ENCODE measurements around the gene OR10G3.

OR10G3 gene

DNA sequence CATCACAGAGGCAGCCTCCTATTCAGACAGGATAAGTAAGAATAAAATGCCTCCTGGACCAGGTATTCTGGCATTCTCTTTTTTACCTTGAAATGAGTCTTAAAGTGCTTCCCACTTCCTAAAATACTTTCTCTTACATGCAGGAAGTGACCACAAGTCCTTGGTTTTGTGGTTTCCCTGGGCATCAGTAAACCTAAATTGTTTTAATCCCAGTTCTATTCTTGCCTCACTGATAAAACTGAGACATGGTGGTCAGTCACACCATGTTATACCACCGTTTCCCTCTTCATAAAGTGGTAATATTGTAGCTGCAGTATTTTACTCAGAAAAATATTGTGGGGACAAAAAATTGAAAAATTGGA, 52.6 kb downstream of the OR10G3 start:
- Histone ChIP-seq H3K4me3 (peak overlapping the region in 1 of 10 experiments; percentile 62; a peak in 1 of 20 replicates), H3K36me3 (no peaks in the 10 kb centered on the region), H3K27ac (no peak overlapping the region), H4K20me1 (no peaks in the 10 kb centered on the region), H3K4me2 (peak overlapping the region; percentile 69 to 93 (median 87)), H3K27me3 (peaks cover 0 to 5% (median 0%) of the 10 kb centered on the region in 11 experiments; a peak in 1 of 22 replicates), H3K4me1 (peaks cover 12 to 31% (median 24%) of the 10 kb centered on the region in 10 experiments), H3K9me3 (replicated peaks in 1 of 11) (no peaks in the 10 kb centered on the region), H3K9ac (peak overlapping the region in 2 of 11 experiments; percentile 74 to 79; a peak in 1 of 22 replicates)
- TF ChIP-seq Cebpa-rat (IDR thresholded peaks at IDR 0.05), result no peak

DNA sequence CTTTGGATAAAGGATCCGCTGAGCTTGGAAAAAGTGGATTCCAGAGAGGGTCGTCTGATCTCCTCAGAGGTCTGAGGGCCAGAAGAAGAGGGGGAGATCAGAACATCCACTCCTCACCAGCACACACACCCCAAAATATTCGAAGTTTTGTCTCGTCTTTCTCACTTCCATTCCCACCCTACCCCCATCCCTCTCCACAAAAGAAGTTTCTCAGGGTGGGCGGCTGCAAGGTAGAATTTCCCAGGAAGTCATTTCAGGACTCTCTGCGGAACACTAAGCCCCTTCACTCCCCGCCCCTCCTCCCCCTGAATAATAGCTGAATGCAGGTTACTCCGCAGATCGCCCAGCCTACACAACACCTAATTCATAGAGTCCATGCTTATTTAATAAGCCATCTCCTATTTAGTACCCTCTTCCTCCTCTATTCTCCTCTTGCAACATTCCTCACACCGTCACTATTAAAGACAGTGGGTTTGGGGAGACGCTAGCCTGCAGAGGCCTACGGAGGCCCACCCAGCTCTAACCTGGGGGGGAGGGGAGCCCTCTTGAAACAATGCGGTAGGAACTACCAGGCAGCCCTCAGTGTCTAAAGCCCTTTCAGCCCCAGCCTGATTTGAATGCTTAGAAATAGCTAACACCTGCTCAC, 53.1 kb downstream of the OR10G3 start:
- peaks cover 0 to 5% (median 0%) of the 10 kb centered on the region in 11 experiments; a peak in 1 of 22 replicates for H3K27me3 ChIP-seq
- H3K4me2 ChIP-seq, result peak overlapping the region; percentile 69 to 93 (median 87)
- peak overlapping the region; percentile 51 to 79 (median 68); a peak in 19 of 22 replicates for H3K9ac ChIP-seq
- no peaks in the 10 kb centered on the region for H4K20me1 ChIP-seq
- no peak for TF ChIP-seq Cebpa-rat (IDR thresholded peaks at IDR 0.05)
- H3K4me1 ChIP-seq, result peaks cover 12 to 31% (median 24%) of the 10 kb centered on the region in 10 experiments
- H3K4me3 ChIP-seq, result peak overlapping the region; percentile 54 to 74 (median 66)
- H3K36me3 ChIP-seq, result no peaks in the 10 kb centered on the region; a peak in 1 of 22 replicates
- H3K9me3 ChIP-seq (replicated peaks in 1 of 11), result no peaks in the 10 kb centered on the region
- peak overlapping the region in 3 of 11 experiments; percentile 7 to 67 (median 53); a peak in 3 of 22 replicates for H3K27ac ChIP-seq

DNA sequence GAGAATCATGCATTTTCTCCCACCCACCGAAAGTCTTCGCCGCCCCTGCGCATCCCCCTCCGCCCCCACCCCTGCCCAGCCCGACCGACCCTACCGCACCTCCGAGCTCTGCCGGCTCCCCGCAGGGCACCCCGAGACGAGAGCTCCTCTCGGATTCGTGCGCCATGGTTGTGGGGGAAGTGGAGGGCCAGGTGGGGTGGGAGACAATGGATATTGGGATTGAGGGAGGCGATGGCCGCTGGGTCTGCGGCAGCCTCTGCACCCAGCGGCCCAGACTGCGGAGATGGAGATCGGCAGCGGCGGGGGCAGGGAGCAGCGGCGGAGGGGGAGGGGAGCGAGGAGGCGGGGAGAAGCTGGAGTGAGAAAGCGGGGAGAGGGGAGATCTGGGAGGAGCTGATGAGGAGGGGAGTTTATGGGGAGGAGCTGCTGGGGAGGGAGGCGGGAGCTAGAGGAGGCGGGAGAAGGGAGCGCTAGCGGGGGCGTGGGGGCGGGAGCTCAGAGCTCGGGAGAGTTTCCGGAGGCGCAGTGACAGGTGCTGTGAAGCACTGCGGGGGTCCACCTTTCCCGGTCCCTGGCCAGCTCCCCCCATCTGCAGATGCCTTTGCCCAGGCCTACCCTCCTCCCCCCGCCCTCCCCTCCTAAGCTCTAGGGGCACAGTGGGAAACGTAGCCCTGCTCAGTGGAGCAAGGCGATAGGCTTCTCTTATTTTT, 53.8 kb downstream of the OR10G3 start, which contains the start of gene SALL2:
Gene SALL2 (minus strand): TSS at position 385 of the 710 bp plus-strand sequence. CDS start 219 bp downstream, at position 166.
- no peaks in the 10 kb centered on the region for H4K20me1 ChIP-seq
- H3K27ac ChIP-seq, result peak within 1 kb of the TSS in 8 of 11 experiments; percentile 7 to 67 (median 42); a peak in 12 of 22 replicates
- peak within 1 kb of the TSS; percentile 54 to 74 (median 66) for H3K4me3 ChIP-seq
- H3K36me3 ChIP-seq, result no peaks in the 10 kb centered on the region; a peak in 1 of 22 replicates
- H3K9me3 ChIP-seq (replicated peaks in 1 of 11), result no peaks in the 10 kb centered on the region
- peaks cover 12 to 31% (median 24%) of the 10 kb centered on the region in 10 experiments for H3K4me1 ChIP-seq
- H3K27me3 ChIP-seq, result peaks cover 0 to 5% (median 0%) of the 10 kb centered on the region in 11 experiments; a peak in 1 of 22 replicates
- TF ChIP-seq Cebpa-rat (IDR thresholded peaks at IDR 0.05), result no peak
- peak within 1 kb of the TSS; percentile 77 to 93 (median 87) for H3K4me2 ChIP-seq
- H3K9ac ChIP-seq, result peak within 1 kb of the TSS; percentile 51 to 79 (median 68); a peak in 20 of 22 replicates

DNA sequence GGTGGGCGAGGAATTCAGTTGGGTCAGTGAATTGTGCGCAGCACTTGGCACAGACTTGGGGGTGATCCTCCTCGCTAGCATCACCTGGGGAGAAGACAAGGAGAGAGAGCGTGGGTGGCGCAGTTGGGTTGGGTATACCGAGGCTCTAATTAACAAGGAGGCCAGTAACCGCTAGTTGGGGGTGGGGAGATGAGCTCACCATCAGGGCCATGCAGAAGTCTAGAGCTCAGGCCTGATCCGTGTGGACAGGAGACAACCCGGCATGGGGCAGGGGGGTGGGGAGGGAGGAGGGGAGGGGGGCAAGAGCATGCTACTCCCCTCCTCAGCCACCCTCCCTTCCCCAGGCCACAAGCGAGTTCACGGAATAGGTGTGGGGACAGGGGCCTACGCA, 54.3 kb downstream of the OR10G3 start:
- no peaks in the 10 kb centered on the region for H3K9me3 ChIP-seq (replicated peaks in 1 of 11)
- H3K36me3 ChIP-seq, result no peaks in the 10 kb centered on the region; a peak in 1 of 22 replicates
- peak overlapping the region in 2 of 11 experiments; percentile 53 to 60; a peak in 4 of 22 replicates for H3K27ac ChIP-seq
- H4K20me1 ChIP-seq, result no peaks in the 10 kb centered on the region
- peaks cover 0 to 5% (median 0%) of the 10 kb centered on the region in 11 experiments; a peak in 1 of 22 replicates for H3K27me3 ChIP-seq
- peak overlapping the region; percentile 52 to 93 (median 87) for H3K4me2 ChIP-seq
- H3K4me3 ChIP-seq, result peak overlapping the region; percentile 54 to 74 (median 66); a peak in 19 of 20 replicates
- H3K4me1 ChIP-seq, result peaks cover 12 to 31% (median 24%) of the 10 kb centered on the region in 10 experiments
- H3K9ac ChIP-seq, result peak overlapping the region in 8 of 11 experiments; percentile 58 to 79 (median 71); a peak in 12 of 22 replicates
- TF ChIP-seq Cebpa-rat (IDR thresholded peaks at IDR 0.05), result no peak

DNA sequence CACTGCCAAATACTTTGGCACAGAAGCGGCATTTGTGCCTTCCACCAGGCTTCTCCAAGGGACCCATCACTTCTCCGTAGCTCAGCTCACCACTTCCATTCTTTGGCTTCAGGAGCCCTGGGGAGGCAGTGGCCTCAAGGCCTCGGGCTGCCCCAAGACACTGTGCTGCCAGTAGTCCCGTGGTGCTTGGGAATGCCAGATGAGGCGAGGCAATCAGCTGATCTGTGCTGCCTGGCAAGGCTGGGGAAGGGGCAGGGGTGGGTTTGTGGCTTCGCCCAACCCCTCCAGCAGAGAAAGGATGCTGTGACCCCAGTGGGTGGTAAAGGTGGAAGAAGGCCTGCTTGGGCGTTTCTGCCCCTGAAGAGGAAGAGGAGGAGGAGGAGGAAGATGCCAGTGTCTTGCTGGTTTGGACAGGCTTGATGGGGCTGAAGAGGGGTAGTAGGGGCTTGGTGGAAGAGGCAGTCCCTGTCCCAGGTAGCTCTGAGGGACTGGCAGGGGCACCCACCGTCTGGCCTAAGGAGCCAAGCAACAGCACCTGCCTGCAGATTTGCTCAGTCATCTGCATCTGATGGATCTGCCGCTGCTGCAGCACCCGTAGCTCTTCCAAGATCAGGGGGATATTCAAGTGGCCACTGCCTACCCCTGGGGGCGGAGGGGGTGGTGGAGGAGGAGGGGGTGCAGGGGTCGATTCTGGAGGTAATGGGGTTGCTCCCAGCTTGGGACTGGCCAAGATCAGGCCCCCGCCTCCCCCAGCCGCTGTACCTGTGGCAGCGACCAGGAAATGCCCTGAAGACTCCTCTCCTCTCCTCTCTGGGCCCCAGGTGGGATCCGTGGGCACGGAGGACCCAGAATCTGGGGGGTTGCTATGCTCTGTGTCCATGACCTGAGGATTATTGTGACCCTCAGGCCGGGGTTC, 55.0 kb downstream of the OR10G3 start:
- Histone ChIP-seq H3K36me3 (no peaks in the 10 kb centered on the region; a peak in 1 of 22 replicates), H3K4me3 (peak overlapping the region in 6 of 10 experiments; percentile 25 to 74 (median 67); a peak in 9 of 20 replicates), H3K27ac (no peak overlapping the region; a peak in 1 of 22 replicates), H3K4me1 (peaks cover 12 to 31% (median 24%) of the 10 kb centered on the region in 10 experiments), H3K27me3 (peaks cover 0 to 5% (median 0%) of the 10 kb centered on the region in 11 experiments; a peak in 1 of 22 replicates), H3K9ac (peak overlapping the region in 4 of 11 experiments; percentile 61 to 79 (median 76); a peak in 6 of 22 replicates), H3K4me2 (peak overlapping the region in 10 of 11 experiments; percentile 24 to 93 (median 87); a peak in 18 of 22 replicates), H3K9me3 (replicated peaks in 1 of 11) (no peaks in the 10 kb centered on the region), H4K20me1 (no peaks in the 10 kb centered on the region)
- TF ChIP-seq Cebpa-rat (IDR thresholded peaks at IDR 0.05), result no peak

DNA sequence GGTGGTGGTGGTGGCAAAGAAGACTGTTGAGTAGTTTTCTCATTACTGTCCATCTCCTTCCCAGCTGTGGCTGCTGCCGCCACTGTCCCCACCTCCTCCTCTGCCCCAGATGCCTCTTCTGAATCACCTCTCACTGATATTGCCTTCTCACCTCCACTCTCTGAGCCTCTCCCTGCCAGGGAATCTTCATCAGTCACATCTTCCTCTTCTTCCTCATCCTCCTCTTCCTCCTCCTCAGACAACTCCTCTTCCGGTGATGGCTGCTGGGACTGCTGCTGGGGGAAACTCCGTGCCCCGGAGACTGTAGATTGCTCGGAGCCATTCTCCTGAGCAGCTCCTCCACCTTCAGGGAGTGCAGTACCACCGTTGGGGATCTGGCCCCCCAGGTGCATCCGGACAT, 56.7 kb downstream of the OR10G3 start:
- H4K20me1 ChIP-seq, result no peaks in the 10 kb centered on the region

DNA sequence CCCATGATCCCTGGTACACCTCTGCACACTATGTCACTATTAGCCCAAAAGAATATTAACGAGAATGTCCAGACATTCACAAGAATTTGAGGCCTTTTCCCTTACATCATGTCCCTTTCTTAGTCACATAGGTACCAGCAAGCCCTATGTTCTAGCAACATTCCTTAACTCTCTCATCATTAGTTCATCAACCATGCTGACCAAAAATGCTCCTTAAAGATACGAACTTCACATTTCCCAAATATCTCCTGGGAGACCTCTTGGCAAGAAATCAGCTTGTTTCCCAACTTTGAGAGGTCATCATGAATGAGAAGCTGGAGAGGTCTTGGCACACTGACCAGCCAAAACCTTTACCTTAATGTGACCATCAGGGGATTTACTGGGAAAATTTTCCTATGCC, 58.4 kb downstream of the OR10G3 start:
- Histone ChIP-seq H3K4me1 (peaks cover under 1 to 18% (median 11%) of the 10 kb centered on the region in 10 experiments; a peak in 19 of 20 replicates), H3K27me3 (no peaks in the 10 kb centered on the region), H3K9ac (no peak overlapping the region), H3K4me2 (no peak overlapping the region), H3K9me3 (replicated peaks in 1 of 11) (no peaks in the 10 kb centered on the region), H3K4me3 (no peak overlapping the region), H3K27ac (no peak overlapping the region), H4K20me1 (no peaks in the 10 kb centered on the region), H3K36me3 (no peaks in the 10 kb centered on the region; a peak in 1 of 22 replicates)
- TF ChIP-seq Cebpa-rat (IDR thresholded peaks at IDR 0.05), result no peak

More for the DNA sequence above, 56.7 kb downstream of the OR10G3 start:
- peaks cover 12 to 31% (median 24%) of the 10 kb centered on the region in 10 experiments for H3K4me1 ChIP-seq
- no peaks in the 10 kb centered on the region for H3K9me3 ChIP-seq (replicated peaks in 1 of 11)
- no peaks in the 10 kb centered on the region; a peak in 1 of 22 replicates for H3K36me3 ChIP-seq
- H3K27ac ChIP-seq, result no peak overlapping the region
- no peak overlapping the region for H3K9ac ChIP-seq
- H3K4me3 ChIP-seq, result no peak overlapping the region
- H3K4me2 ChIP-seq, result no peak overlapping the region
- no peak for TF ChIP-seq Cebpa-rat (IDR thresholded peaks at IDR 0.05)
- no peaks in the 10 kb centered on the region for H3K27me3 ChIP-seq

DNA sequence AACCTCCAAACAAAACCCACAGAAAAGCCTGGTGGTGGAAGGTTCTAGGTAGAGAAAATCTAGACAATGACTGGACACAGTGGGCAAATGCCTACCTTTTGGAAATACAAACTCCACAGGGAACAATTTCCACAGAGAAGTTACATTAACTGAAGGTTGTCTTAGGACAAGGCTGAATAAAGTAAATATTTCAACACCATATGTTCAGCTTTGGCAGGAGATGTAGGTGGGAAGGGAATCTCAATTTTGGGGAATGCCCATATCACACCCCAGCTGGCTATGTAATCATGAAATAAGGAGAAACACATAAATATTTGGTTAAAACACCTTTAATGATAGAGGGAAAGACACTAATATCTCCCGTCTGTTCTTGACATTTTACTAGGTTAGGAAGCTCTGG, 59.1 kb downstream of the OR10G3 start:
- TF ChIP-seq Cebpa-rat (IDR thresholded peaks at IDR 0.05), result no peak
- no peaks in the 10 kb centered on the region for H4K20me1 ChIP-seq
- H3K4me1 ChIP-seq, result peaks cover 0 to 16% (median 9%) of the 10 kb centered on the region in 10 experiments; a peak in 12 of 20 replicates
- H3K9ac ChIP-seq, result no peak overlapping the region
- H3K9me3 ChIP-seq (replicated peaks in 1 of 11), result no peaks in the 10 kb centered on the region
- H3K27ac ChIP-seq, result no peak overlapping the region
- H3K4me2 ChIP-seq, result no peak overlapping the region
- H3K4me3 ChIP-seq, result no peak overlapping the region
- H3K36me3 ChIP-seq, result no peaks in the 10 kb centered on the region; a peak in 1 of 22 replicates
- no peaks in the 10 kb centered on the region for H3K27me3 ChIP-seq
